Neural progenitor cell (in vitro differentiated cells): Measurements from ENCODE around the gene METTL1.

Source experiments
- CTCF ChIP-seq: fragments of 200-600 bp; sonication (generic); IDR thresholded peaks from 2 replicates; pipeline ENCODE4 v1.5.1; 2017; ENCODE audit warnings: antibody characterized with exemption, mild to moderate bottlenecking
- EZH2 ChIP-seq: fragments of 200-600 bp; sonication (generic); IDR thresholded peaks from 2 replicates; pipeline ENCODE4 v1.6.1; 2017; ENCODE audit warnings: antibody characterized with exemption, mild to moderate bottlenecking, moderate library complexity
- EZH2phosphoT487 ChIP-seq: fragments of 200-600 bp; sonication (generic); IDR thresholded peaks from 2 replicates; pipeline ENCODE4 v1.6.1; 2017; ENCODE audit warnings: antibody characterized with exemption

- peak; percentile 86 for TF ChIP-seq CTCF
- TF ChIP-seq EZH2, result no peak
- TF ChIP-seq EZH2phosphoT487, result peak; percentile 16
These were observed 45.6 kb downstream of the METTL1 start for GRCh38 chr12:57726151-57726883.
